HEK293 (cell line): ENCODE results near the gene NCR1.
"Not testable (repeated sequence)": the region's sequence is repeated elsewhere in the genome, so short reads cannot be mapped to it uniquely, and the experiment has no call there.

Experiments used
- CTCF ChIA-PET: fragments of 350-600 bp; formaldehyde crosslinking; extraction: SDS; loops from one replicate; lab custom pipeline; 2021; ENCODE audit warnings: antibody characterized with exemption; lab: Yijun Ruan, JAX
- POLR2A ChIA-PET: fragments of 300-600 bp; formaldehyde crosslinking; extraction: SDS; loops from one replicate; lab custom pipeline; 2020; ENCODE audit warnings: antibody characterized with exemption, inconsistent platforms; lab: Yijun Ruan, JAX
- H3K27ac ChIP-seq: fragments of 200-500 bp; sonication (Bioruptor generic); 2 replicates; pipeline ENCODE4 v1.5.1; 2014; ENCODE audit warnings: low read depth, low read length, control low read depth, inconsistent platforms; ENCODE audit errors: extremely low read depth
- H3K36me3 ChIP-seq, 2 experiments: fragments of 200-500 bp in 1 of 2; sonication (Bioruptor generic) in 1 of 2; 1 replicate in 1 of 2; 2 replicates in 1 of 2; pipeline ENCODE4 v1.5.1; 2014 to 2017; ENCODE audit warnings: inconsistent platforms in 2 of 2, low read length in 2 of 2; ENCODE audit not compliant: control insufficient read depth in 2 of 2, insufficient read depth in 1 of 2
- H3K4me1 ChIP-seq: fragments of 200-500 bp; sonication (Bioruptor generic); 2 replicates; pipeline ENCODE4 v1.5.1; 2014; ENCODE audit warnings: mild to moderate bottlenecking, low read length, inconsistent platforms; ENCODE audit not compliant: control insufficient read depth, insufficient read depth
- H3K4me3 ChIP-seq: 2 replicates; pipeline ENCODE4 v1.5.1; 2011; ENCODE audit warnings: low read depth, mild to moderate bottlenecking, control low read depth, low read length, moderate library complexity
- H3K9me3 ChIP-seq: fragments of 200-500 bp; sonication (Bioruptor generic); 2 replicates; pipeline ENCODE4 v1.5.1; 2014; ENCODE audit warnings: low read depth, low read length, inconsistent platforms; ENCODE audit not compliant: control insufficient read depth, insufficient read depth
- GLI2 ChIP-seq: fragments of 450-650 bp; formaldehyde crosslinking; IDR thresholded peaks from 2 replicates; pipeline ENCODE4; 2017; ENCODE audit warnings: missing biosample characterization, missing genetic modification characterization, low read depth, borderline replicate concordance
- KLF10 ChIP-seq: fragments of 450-650 bp; IDR thresholded peaks from 2 replicates; pipeline ENCODE4 v1.5.1; 2018; ENCODE audit warnings: missing biosample characterization, mild to moderate bottlenecking, missing genetic modification characterization
- MZF1 ChIP-seq: fragments of 450-650 bp; formaldehyde crosslinking; IDR thresholded peaks from 2 replicates; pipeline ENCODE4 v1.5.1; 2017; ENCODE audit warnings: missing biosample characterization, missing genetic modification characterization, borderline replicate concordance
- SCRT2 ChIP-seq: fragments of 450-650 bp; formaldehyde crosslinking; IDR thresholded peaks from 2 replicates; pipeline ENCODE4 v1.5.1; 2016; ENCODE audit warnings: missing biosample characterization, missing genetic modification characterization
- SP2 ChIP-seq: fragments of 450-650 bp; formaldehyde crosslinking; IDR thresholded peaks from 2 replicates; pipeline ENCODE4 v1.5.1; 2016; ENCODE audit warnings: missing biosample characterization, missing genetic modification characterization
- TRIM28 ChIP-seq: IDR thresholded peaks from 2 replicates; pipeline ENCODE4 v1.6.1; 2011; ENCODE audit warnings: low read length, control low read depth, borderline replicate concordance
- WT1 ChIP-seq: fragments of 450-650 bp; formaldehyde crosslinking; IDR thresholded peaks from 2 replicates; pipeline ENCODE4 v1.5.1; 2016; ENCODE audit warnings: missing biosample characterization, missing genetic modification characterization
- ZBTB8A ChIP-seq: fragments of 450-650 bp; formaldehyde crosslinking; IDR thresholded peaks from 2 replicates; pipeline ENCODE4 v1.5.1; 2016; ENCODE audit warnings: missing biosample characterization, missing genetic modification characterization
- ZFHX2 ChIP-seq: fragments of 450-650 bp; formaldehyde crosslinking; conservative IDR thresholded peaks from 2 replicates; pipeline ENCODE4 v1.5.1; 2016; ENCODE audit warnings: missing biosample characterization, missing genetic modification characterization
- ZFP41 ChIP-seq: fragments of 450-650 bp; formaldehyde crosslinking; IDR thresholded peaks from 2 replicates; pipeline ENCODE4 v1.5.1; 2016; ENCODE audit warnings: missing biosample characterization, missing genetic modification characterization, borderline replicate concordance
- ZNF132 ChIP-seq: fragments of 450-650 bp; formaldehyde crosslinking; IDR thresholded peaks from 2 replicates; pipeline ENCODE4 v1.5.1; 2017; ENCODE audit warnings: missing biosample characterization, missing genetic modification characterization, borderline replicate concordance
- ZNF155 ChIP-seq: fragments of 450-650 bp; formaldehyde crosslinking; IDR thresholded peaks from 2 replicates; pipeline ENCODE4 v1.5.1; 2016; ENCODE audit warnings: missing biosample characterization, missing genetic modification characterization
- ZNF169 ChIP-seq: fragments of 450-650 bp; formaldehyde crosslinking; IDR thresholded peaks from 2 replicates; pipeline ENCODE4 v1.5.1; 2016; ENCODE audit warnings: missing biosample characterization, missing genetic modification characterization
- ZNF274 ChIP-seq, 2 experiments: fragments of 200-500 bp in 1 of 2; fragments of 450-650 bp in 1 of 2; sonication (Bioruptor generic) in 1 of 2; formaldehyde crosslinking in 1 of 2; IDR thresholded peaks; 2 replicates each; pipeline versions ENCODE4 v1.5.1 to v1.6.1; 2014 to 2016; ENCODE audit warnings: borderline replicate concordance in 1 of 2, inconsistent platforms in 1 of 2, low read length in 1 of 2, missing biosample characterization in 1 of 2, missing genetic modification characterization in 1 of 2
- ZNF37A ChIP-seq: fragments of 450-650 bp; IDR thresholded peaks from 2 replicates; pipeline ENCODE4 v1.5.1; 2018; ENCODE audit warnings: missing biosample characterization, missing genetic modification characterization
- ZNF404 ChIP-seq: fragments of 450-650 bp; formaldehyde crosslinking; IDR thresholded peaks from 2 replicates; pipeline ENCODE4 v1.5.1; 2017; ENCODE audit warnings: missing biosample characterization, missing genetic modification characterization
- ZNF768 ChIP-seq: fragments of 450-650 bp; formaldehyde crosslinking; IDR thresholded peaks from 2 replicates; pipeline ENCODE4 v1.5.1; 2018; ENCODE audit warnings: missing biosample characterization, mild to moderate bottlenecking, missing genetic modification characterization
- ZNF776 ChIP-seq: fragments of 450-650 bp; formaldehyde crosslinking; IDR thresholded peaks from 2 replicates; pipeline ENCODE4 v1.5.0; 2017; ENCODE audit warnings: missing biosample characterization, missing genetic modification characterization, borderline replicate concordance
- ZNF777 ChIP-seq: fragments of 450-650 bp; formaldehyde crosslinking; IDR thresholded peaks from 2 replicates; pipeline ENCODE4 v1.5.1; 2017; ENCODE audit warnings: missing biosample characterization, missing genetic modification characterization, borderline replicate concordance
- TF ChIP-seq, protein P1 (sequence below): fragments of 450-650 bp; formaldehyde crosslinking; IDR thresholded peaks from 2 replicates; pipeline ENCODE4 v1.5.1; 2017; ENCODE audit warnings: missing biosample characterization, missing genetic modification characterization
- TF ChIP-seq, protein P2 (sequence below): fragments of 450-650 bp; formaldehyde crosslinking; IDR thresholded peaks from 2 replicates; pipeline ENCODE4 v1.5.1; 2017; ENCODE audit warnings: missing biosample characterization, missing genetic modification characterization
- TF ChIP-seq, protein P3 (sequence below): fragments of 450-650 bp; formaldehyde crosslinking; conservative IDR thresholded peaks from 2 replicates; pipeline ENCODE4 v1.5.1; 2016; ENCODE audit warnings: low read depth, missing biosample characterization, missing genetic modification characterization
- TF ChIP-seq, protein P4 (sequence below): fragments of 450-650 bp; formaldehyde crosslinking; IDR thresholded peaks from 2 replicates; pipeline ENCODE4 v1.5.1; 2016; ENCODE audit warnings: missing biosample characterization, missing genetic modification characterization, low read depth
- TF ChIP-seq, protein P5 (sequence below): fragments of 450-650 bp; formaldehyde crosslinking; IDR thresholded peaks from 2 replicates; pipeline ENCODE4 v1.5.1; 2017; ENCODE audit warnings: missing biosample characterization, missing genetic modification characterization

Gene NCR1

GRCh38 chr19:54943772-54944361 is 37.9 kb downstream of the NCR1 start:
- H3K4me1 ChIP-seq, POLR2A ChIA-PET, H3K36me3 ChIP-seq, CTCF ChIA-PET, H3K9me3 ChIP-seq, H3K4me3 ChIP-seq, H3K27ac ChIP-seq: not testable (repeated sequence)

- no peaks in the 10 kb centered on the region for H3K4me1 ChIP-seq
- ChIA-PET POLR2A (no interaction called here), CTCF (interaction anchor here (0.6 kb wide), 1 partner anchor 27 kb away, joined by 4 read pairs; no protein-coding TSS in a partner anchor)
Measured at GRCh38 chr19:54947381-54947780, 41.4 kb downstream of the NCR1 start, which contains the start of gene NLRP7. Gene NLRP7, minus strand, starts transcription at chr19:54947530.

DNA sequence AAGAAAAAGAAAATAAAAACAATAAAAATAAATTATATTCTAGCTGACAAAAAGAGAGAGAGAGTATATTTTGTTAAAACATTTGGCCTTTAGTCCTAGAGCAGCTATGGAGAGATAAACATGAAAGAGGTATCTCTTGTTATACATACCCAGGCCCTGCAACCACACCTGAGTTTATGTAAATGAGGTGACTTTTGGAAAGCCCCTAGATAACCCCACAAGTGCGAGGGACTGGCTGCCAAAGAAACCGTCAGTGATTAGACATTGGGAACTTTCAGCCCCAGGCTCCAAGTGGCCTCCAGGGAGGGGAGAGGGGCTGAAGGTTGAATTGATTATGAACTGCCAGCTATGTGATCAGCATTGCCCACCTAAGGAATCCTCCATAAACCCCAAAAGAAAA is 43.5 kb downstream of the NCR1 start:
- no peaks in the 10 kb centered on the region for H3K36me3 ChIP-seq
- H3K4me1 ChIP-seq, result no peaks in the 10 kb centered on the region
- H3K27ac ChIP-seq, result no peak overlapping the region
- H3K9me3 ChIP-seq, result no peaks in the 10 kb centered on the region
- POLR2A ChIA-PET, result interaction anchor here (0.7 kb wide), 1 partner anchor 9 kb away, joined by 5 read pairs; no protein-coding TSS in a partner anchor
- no peak overlapping the region for H3K4me3 ChIP-seq
- CTCF ChIA-PET, result interaction anchor here (0.6 kb wide), 2 partner anchors 91 to 517 kb away, joined by 3 to 4 read pairs; no protein-coding TSS in a partner anchor
- TF ChIP-seq ZNF37A (tag by site-specific recombination), result no peak
- TF ChIP-seq, protein P1, sequence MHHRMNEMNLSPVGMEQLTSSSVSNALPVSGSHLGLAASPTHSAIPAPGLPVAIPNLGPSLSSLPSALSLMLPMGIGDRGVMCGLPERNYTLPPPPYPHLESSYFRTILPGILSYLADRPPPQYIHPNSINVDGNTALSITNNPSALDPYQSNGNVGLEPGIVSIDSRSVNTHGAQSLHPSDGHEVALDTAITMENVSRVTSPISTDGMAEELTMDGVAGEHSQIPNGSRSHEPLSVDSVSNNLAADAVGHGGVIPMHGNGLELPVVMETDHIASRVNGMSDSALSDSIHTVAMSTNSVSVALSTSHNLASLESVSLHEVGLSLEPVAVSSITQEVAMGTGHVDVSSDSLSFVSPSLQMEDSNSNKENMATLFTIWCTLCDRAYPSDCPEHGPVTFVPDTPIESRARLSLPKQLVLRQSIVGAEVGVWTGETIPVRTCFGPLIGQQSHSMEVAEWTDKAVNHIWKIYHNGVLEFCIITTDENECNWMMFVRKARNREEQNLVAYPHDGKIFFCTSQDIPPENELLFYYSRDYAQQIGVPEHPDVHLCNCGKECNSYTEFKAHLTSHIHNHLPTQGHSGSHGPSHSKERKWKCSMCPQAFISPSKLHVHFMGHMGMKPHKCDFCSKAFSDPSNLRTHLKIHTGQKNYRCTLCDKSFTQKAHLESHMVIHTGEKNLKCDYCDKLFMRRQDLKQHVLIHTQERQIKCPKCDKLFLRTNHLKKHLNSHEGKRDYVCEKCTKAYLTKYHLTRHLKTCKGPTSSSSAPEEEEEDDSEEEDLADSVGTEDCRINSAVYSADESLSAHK (tag by site-specific recombination), result no peak
- TF ChIP-seq ZNF169 (tag by site-specific recombination), result no peak
- no peak for TF ChIP-seq ZFP41 (tag by site-specific recombination)
- TF ChIP-seq ZFHX2 (tag by site-specific recombination), result no peak
- TF ChIP-seq ZNF274 (IDR thresholded peaks at IDR 0.05; ENCODE audit: low read length), result no peak
- no peak for TF ChIP-seq ZNF274 (tag by site-specific recombination; IDR thresholded peaks at IDR 0.05; ENCODE audit: borderline replicate concordance)

More at GRCh38 chr19:54947381-54947780, 41.4 kb downstream of the NCR1 start, which contains the start of gene NLRP7:
- Histone ChIP-seq H3K27ac (no peak within 1 kb of the TSS), H3K36me3 (no peaks in the 10 kb centered on the region), H3K4me3 (no peak within 1 kb of the TSS), H3K9me3 (no peaks in the 10 kb centered on the region)
- TF ChIP-seq KLF10 (tag by site-specific recombination) (no peak), ZNF404 (no peak), ZNF768 (tag by site-specific recombination) (no peak), MZF1 (no peak), GLI2 (tag by site-specific recombination) (no peak), SP2 (tag by site-specific recombination) (no peak), ZNF776 (tag by site-specific recombination) (no peak), WT1 (tag by site-specific recombination) (no peak), TRIM28 (no peak), ZNF777 (tag by site-specific recombination) (no peak), ZBTB8A (tag by site-specific recombination) (no peak), ZNF132 (tag by site-specific recombination) (no peak), SCRT2 (tag by site-specific recombination) (no peak), ZNF155 (tag by site-specific recombination) (no peak)
- TF ChIP-seq, protein P2, sequence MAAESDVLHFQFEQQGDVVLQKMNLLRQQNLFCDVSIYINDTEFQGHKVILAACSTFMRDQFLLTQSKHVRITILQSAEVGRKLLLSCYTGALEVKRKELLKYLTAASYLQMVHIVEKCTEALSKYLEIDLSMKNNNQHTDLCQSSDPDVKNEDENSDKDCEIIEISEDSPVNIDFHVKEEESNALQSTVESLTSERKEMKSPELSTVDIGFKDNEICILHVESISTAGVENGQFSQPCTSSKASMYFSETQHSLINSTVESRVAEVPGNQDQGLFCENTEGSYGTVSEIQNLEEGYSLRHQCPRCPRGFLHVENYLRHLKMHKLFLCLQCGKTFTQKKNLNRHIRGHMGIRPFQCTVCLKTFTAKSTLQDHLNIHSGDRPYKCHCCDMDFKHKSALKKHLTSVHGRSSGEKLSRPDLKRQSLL (tag by site-specific recombination), result no peak
- TF ChIP-seq, protein P3, sequence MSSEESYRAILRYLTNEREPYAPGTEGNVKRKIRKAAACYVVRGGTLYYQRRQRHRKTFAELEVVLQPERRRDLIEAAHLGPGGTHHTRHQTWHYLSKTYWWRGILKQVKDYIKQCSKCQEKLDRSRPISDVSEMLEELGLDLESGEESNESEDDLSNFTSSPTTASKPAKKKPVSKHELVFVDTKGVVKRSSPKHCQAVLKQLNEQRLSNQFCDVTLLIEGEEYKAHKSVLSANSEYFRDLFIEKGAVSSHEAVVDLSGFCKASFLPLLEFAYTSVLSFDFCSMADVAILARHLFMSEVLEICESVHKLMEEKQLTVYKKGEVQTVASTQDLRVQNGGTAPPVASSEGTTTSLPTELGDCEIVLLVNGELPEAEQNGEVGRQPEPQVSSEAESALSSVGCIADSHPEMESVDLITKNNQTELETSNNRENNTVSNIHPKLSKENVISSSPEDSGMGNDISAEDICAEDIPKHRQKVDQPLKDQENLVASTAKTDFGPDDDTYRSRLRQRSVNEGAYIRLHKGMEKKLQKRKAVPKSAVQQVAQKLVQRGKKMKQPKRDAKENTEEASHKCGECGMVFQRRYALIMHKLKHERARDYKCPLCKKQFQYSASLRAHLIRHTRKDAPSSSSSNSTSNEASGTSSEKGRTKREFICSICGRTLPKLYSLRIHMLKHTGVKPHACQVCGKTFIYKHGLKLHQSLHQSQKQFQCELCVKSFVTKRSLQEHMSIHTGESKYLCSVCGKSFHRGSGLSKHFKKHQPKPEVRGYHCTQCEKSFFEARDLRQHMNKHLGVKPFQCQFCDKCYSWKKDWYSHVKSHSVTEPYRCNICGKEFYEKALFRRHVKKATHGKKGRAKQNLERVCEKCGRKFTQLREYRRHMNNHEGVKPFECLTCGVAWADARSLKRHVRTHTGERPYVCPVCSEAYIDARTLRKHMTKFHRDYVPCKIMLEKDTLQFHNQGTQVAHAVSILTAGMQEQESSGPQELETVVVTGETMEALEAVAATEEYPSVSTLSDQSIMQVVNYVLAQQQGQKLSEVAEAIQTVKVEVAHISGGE (tag by site-specific recombination), result no peak
- TF ChIP-seq, protein P4, sequence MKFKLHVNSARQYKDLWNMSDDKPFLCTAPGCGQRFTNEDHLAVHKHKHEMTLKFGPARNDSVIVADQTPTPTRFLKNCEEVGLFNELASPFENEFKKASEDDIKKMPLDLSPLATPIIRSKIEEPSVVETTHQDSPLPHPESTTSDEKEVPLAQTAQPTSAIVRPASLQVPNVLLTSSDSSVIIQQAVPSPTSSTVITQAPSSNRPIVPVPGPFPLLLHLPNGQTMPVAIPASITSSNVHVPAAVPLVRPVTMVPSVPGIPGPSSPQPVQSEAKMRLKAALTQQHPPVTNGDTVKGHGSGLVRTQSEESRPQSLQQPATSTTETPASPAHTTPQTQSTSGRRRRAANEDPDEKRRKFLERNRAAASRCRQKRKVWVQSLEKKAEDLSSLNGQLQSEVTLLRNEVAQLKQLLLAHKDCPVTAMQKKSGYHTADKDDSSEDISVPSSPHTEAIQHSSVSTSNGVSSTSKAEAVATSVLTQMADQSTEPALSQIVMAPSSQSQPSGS, result no peak
- TF ChIP-seq, protein P5, sequence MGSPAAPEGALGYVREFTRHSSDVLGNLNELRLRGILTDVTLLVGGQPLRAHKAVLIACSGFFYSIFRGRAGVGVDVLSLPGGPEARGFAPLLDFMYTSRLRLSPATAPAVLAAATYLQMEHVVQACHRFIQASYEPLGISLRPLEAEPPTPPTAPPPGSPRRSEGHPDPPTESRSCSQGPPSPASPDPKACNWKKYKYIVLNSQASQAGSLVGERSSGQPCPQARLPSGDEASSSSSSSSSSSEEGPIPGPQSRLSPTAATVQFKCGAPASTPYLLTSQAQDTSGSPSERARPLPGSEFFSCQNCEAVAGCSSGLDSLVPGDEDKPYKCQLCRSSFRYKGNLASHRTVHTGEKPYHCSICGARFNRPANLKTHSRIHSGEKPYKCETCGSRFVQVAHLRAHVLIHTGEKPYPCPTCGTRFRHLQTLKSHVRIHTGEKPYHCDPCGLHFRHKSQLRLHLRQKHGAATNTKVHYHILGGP, result no peak
